ENCODE measurements around the gene PLCD1.
"Not testable (repeated sequence)": the region's sequence is repeated elsewhere in the genome, so short reads cannot be mapped to it uniquely, and the experiment has no call there.

The PLCD1 gene

GRCh38 chr3:38000242-38000916 lies 29.1 kb downstream of the PLCD1 start:
- DNase-seq (ENCODE audit: low read depth in 2 of 2): no peak

DNA sequence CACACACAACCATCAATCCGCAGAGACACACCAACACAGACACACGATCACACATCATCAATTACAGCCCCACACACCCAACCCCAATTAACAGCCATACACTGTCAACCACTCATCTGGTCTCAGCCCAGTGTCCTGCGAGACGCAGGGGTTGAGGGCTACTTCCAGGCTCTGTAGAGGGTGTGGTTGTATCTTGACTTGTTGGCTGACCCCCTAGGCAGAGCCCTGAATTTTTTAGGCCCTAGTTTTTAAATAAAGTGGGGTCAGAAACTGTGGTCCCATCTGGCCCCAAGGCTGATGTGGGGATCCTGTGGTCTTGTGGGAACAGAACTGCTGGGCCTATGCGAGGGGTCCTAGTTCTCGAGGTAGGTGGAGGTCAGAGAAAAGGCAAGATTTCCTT lies 29.6 kb downstream of the PLCD1 start:
- DNase-seq (ENCODE audit: low read depth in 2 of 2): no peak

DNA sequence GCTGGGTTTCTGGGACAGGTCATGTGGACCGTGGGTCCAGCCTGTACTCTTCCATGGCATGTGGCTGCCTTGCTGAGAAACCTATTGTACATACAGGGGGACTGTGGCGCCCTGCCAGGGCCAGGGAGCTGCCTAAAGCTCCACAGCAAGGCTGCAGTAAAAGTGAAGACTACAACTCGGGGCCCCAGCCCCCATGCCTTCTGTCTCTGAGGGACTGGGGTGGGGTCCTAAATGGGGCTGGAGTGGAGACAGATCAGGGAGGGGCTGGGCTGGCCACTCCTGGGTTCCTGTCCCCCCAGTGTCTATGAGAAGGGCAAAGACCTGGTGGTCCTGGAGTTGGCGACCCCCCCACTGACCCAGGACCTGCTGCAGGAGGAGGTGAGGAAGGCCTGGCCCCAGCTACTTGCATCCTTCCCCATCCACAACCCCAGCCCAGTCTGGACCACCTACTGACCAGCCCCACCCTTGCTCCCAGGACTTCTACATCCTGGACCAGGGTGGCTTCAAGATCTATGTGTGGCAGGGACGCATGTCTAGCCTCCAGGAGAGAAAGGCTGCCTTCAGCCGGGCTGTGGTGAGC lies 31.6 kb downstream of the PLCD1 start:
- no peak for DNase-seq (ENCODE audit: low read depth in 2 of 2)

GRCh38 chr3:37997342-37997741 lies 32.1 kb downstream of the PLCD1 start:
- DNase-seq (ENCODE audit: low read depth in 2 of 2): no peak

DNA sequence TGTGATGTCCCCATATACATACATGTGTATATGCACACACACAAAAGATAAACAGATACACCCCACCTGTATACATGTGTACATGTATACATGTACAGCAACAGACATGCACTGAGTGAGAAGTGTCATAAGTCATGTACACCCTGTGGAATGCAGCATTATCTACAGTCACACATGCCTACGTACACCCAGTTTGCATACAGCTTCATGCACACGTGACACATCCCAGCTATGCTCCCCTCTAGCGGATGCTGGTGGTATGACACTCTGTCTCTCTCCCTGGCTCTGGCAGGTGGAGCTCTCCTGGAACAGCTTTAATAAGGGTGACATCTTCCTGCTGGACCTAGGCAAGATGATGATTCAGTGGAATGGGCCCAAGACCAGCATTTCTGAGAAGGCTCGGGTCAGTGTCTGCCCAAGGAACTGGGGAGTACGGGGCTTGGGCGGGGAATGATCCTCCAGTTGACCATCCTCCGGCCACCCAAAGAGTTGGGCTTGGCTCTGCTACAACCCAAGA lies 32.6 kb downstream of the PLCD1 start:
- DNase-seq (ENCODE audit: low read depth in 2 of 2): peak; percentile 71 to 83

DNA sequence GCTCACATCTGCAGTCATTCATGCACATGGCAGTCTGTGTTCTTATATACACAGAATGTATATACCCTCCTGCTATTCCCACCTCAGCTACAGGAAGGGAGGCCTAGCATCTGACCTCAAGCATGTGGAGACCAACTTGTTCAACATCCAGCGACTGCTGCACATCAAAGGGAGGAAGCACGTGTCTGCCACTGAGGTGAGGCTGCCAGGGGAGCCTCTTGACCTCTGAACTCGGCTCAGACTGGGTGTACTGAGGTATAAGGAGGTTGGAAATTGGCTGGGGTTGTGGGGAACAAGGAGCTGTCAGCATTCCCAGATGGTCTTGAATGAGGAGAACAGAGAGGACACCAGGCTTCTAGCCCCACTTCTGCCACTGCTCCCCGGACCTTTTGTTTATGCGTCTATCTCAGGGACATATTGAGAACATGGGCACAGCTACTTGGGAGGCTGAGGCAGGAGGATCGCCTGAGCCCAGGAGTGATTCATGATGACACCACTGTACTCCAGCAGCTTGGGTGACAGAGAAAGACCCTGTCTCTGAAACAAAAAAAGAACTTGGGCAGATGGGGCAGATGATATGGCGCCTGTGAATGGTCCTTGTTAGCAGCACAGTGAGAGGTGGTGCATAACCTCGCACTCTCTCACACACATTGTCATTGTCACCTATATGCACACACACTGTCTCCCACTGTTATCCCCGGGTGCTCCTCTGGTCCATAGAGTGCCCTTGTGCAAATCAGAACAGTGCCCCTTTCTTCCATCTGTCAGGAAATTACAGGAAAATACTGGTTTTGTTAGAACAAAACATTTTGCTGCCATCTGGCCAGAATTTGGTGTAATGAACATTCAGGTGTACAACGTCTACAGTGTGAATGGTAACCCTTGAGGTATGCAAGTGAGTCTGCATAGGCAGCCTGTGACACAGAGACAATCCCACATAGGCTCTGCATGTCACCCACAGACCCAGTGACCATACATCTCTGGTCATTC lies 33.5 kb downstream of the PLCD1 start:
- DNase-seq (ENCODE audit: low read depth in 2 of 2): no peak

DNA sequence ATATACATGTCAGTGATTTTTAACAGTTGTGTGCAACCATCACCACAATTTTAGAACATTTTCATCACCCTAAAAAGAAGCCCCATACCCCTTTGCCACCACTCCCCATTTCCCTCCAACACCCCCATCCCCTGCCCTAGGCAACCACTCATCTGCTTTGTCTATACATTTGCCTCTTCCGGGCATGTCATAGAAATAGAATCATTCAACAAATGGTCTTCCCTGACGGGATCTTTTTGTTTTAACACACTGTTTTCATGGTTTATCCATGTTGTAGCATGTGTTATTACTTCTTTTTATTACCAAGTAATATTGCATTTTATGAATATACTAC lies 34.8 kb downstream of the PLCD1 start:
- DNase-seq (ENCODE audit: low read depth in 2 of 2): no peak

GRCh38 chr3:37993820-37994638 lies 35.4 kb downstream of the PLCD1 start:
- peak; percentile 32 to 59 for DNase-seq (ENCODE audit: low read depth in 2 of 2)

DNA sequence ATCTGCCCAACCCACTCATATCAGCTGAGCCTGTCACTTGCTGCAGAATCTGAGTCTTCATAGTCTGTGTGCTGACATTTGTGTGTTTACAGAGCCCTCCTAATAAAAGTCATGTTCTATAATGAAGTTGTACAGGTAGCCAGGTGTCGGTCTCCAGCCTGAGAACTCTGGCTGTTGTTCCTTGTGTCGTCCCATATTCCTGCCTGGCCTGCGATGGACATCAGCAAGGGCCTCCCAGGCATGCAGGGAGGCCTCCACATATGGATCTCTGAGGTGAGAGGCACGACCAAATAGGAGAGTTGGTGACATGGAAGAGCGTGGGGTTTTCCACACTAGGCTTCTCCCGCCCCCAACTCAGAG lies 36.0 kb downstream of the PLCD1 start:
- DNase-seq (ENCODE audit: low read depth in 2 of 2): no peak

GRCh38 chr3:37993067-37993455 lies 36.4 kb downstream of the PLCD1 start:
- no peak for DNase-seq (ENCODE audit: low read depth in 2 of 2)

GRCh38 chr3:37992271-37993066 lies 37.0 kb downstream of the PLCD1 start:
- DNase-seq (ENCODE audit: low read depth in 2 of 2): no peak

DNA sequence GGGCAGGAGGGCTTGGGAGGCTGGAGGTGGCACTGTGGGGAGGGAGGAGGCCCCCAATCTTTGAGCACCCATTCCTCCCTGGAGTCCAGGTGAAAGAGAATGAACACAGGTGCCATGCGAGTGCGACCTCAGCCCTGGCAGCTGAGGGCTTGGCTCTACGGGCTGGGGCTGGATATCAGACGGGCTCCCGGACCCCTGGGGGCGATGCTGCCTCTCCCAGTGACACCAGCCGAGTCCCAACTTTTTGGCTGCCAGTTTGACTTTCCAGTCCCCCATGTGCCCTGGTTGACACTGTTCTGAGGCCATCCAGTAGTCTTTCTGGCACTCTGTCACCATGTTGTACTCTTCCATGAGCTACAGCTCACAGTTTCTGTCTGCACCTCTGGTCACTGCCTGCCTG lies 37.6 kb downstream of the PLCD1 start:
- DNase-seq (ENCODE audit: low read depth in 2 of 2): no peak

GRCh38 chr3:37991109-37991508 lies 38.3 kb downstream of the PLCD1 start:
- no peak for DNase-seq (ENCODE audit: low read depth in 2 of 2)

GRCh38 chr3:37990527-37990926 lies 38.9 kb downstream of the PLCD1 start, which contains the start of gene VILL:
Gene VILL, plus strand, starts transcription at chr3:37990786. Its CDS starts 2,887 bp downstream, at chr3:37993673.
- no peak for DNase-seq (ENCODE audit: low read depth in 2 of 2)

- no peak for DNase-seq (ENCODE audit: low read depth in 2 of 2)
Observed at GRCh38 chr3:37989821-37990480, 39.5 kb downstream of the PLCD1 start.

DNA sequence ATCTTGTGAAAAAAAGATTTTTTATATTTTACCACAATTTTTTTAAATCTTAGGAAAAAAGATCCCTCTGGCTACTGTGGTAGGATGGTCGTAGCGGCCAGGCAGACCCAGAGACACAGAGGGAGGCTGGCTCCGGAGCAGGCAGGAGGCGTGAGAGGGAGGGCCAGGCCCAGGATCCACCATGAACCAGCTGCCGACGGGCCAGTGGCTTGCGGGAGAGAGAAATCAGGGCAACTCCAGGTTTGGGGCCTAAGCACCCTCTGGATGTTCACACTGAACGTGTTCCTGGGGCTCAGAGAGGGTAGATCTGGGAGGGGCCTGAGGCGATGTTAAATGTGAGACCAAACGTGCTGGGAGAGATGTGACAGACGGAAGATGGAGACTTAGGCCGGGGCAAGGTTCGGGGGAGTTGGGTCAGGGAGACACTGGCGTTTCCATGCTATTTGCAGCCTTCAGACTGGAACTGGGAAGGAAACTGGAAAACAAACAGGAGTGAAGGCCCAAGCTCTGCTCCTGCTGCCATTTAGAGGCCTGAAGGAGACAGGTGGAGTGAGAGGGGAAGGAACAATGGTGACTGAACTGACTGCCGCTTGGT lies 40.4 kb downstream of the PLCD1 start:
- no peak for DNase-seq (ENCODE audit: low read depth in 2 of 2)

DNA sequence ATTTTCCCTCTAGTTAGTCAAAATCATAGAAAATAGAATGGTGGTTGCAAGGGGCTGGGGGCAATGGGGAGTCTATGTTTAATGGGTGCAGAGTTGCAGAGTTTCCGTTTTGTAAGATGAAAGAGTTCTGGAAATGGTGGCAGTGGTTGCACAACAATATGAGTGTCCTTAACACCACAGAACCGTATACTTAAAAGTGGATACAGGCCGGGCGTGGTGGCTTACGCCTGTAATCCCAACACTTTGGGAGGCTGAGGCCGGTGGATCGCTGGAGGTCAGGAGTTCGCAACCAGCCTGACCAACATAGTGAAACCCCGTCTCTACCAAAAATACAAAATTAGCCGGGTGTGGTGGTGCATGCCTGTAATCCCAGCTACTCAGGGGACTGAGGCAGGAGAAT lies 41.1 kb downstream of the PLCD1 start:
- DNase-seq (ENCODE audit: low read depth in 2 of 2): not testable (repeated sequence)

DNA sequence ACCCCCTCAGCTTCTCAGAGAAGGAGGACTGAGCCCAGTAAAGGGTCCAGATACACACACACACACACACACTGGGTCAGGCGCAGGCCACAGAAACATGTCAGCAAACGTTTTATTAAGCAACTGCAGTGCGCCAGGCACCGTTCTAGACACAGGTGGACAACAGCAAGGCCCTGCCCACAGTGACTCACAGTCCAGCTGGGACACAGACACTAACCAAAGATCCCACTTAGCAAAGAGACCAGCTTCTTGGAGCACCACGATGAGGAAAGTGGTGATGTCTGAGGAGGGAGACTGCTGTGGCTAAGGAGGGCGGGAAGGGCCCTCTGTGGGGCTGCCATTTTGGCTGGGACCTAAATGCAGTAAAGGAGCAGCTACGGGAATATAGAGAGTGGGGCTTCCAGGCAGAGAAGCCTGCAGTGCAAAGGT lies 41.7 kb downstream of the PLCD1 start:
- no peak for DNase-seq (ENCODE audit: low read depth in 2 of 2)

DNA sequence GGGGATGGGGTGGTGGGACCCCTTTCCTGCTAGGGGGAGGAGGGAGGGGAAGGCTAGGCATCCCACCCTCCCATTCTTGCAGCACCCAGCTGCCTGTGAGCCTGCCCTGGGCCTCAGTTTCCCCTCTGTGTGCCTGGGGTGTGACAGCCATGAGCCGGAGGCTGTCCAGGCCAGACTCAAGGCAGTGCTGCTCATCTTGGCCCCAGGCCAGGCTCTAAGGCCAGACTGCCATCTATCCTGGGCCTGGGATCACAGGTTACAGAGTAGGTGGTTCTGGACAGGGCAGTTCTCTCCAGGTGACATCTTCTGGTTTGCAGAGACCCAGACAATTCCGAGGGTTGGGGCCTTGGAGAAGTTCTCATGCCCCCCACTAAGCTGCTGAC lies 42.1 kb downstream of the PLCD1 start:
- DNase-seq (ENCODE audit: low read depth in 2 of 2): no peak

Data from stimulated activated CD4-positive, alpha-beta T cell treated with anti-CD3 and anti-CD28 coated beads, Interleukin-1b, Interleukin-23, amount 100 ng/mL, for 4 hours (primary cell).